ENCODE results near the gene CDK8.
"Not testable (repeated sequence)": the region's sequence is repeated elsewhere in the genome, so short reads cannot be mapped to it uniquely, and the experiment has no call there.

Gene CDK8

GRCh38 chr13:26257049-26257448 lies 3.1 kb downstream of the CDK8 start:
- Histone ChIP-seq H3K36me3 (no peaks in the 10 kb centered on the region), H3K4me3 (no peak overlapping the region), H4K20me1 (peaks cover 9 to 75% (median 71%) of the 10 kb centered on the region in 11 experiments; a peak in 18 of 22 replicates), H3K9me3 (replicated peaks in 1 of 11) (peaks cover 0 to 3% (median 0%) of the 10 kb centered on the region in 11 experiments; a peak in 2 of 22 replicates), H3K4me2 (peak overlapping the region in 5 of 11 experiments; percentile 17 to 96 (median 93); a peak in 8 of 22 replicates), H3K27me3 (no peaks in the 10 kb centered on the region), H3K4me1 (peaks cover 9 to 27% (median 19%) of the 10 kb centered on the region in 10 experiments; a peak in 19 of 20 replicates), H3K9ac (no peak overlapping the region), H3K27ac (no peak overlapping the region)
- no peak for TF ChIP-seq Cebpa-rat (IDR thresholded peaks at IDR 0.05)

GRCh38 chr13:26259634-26260033 lies 5.7 kb downstream of the CDK8 start:
- no peak overlapping the region for H3K4me3 ChIP-seq
- peaks cover 0 to 9% (median 0%) of the 10 kb centered on the region in 11 experiments; a peak in 2 of 22 replicates for H3K36me3 ChIP-seq
- H3K9me3 ChIP-seq (replicated peaks in 1 of 11): peaks cover 9 to 26% (median 18%) of the 10 kb centered on the region in 11 experiments; a peak in 19 of 22 replicates
- no peaks in the 10 kb centered on the region for H3K27me3 ChIP-seq
- H4K20me1 ChIP-seq: peaks cover 11 to 84% (median 75%) of the 10 kb centered on the region in 11 experiments; a peak in 18 of 22 replicates
- H3K27ac ChIP-seq: no peak overlapping the region
- H3K4me1 ChIP-seq: peaks cover 5 to 27% (median 17%) of the 10 kb centered on the region in 10 experiments; a peak in 19 of 20 replicates
- H3K9ac ChIP-seq: no peak overlapping the region
- H3K4me2 ChIP-seq: no peak overlapping the region
- TF ChIP-seq Cebpa-rat (IDR thresholded peaks at IDR 0.05): no peak

GRCh38 chr13:26262156-26262555 lies 8.2 kb downstream of the CDK8 start:
- H3K4me2 ChIP-seq: no peak overlapping the region

GRCh38 chr13:26266311-26266710 lies 12.4 kb downstream of the CDK8 start:
- Histone ChIP-seq H3K27me3 (no peaks in the 10 kb centered on the region), H3K9ac (no peak overlapping the region), H3K27ac (no peak overlapping the region), H3K4me3 (no peak overlapping the region), H3K36me3 (peaks cover 0 to 9% (median 0%) of the 10 kb centered on the region in 11 experiments; a peak in 2 of 22 replicates), H3K4me1 (no peaks in the 10 kb centered on the region), H3K9me3 (replicated peaks in 1 of 11) (peaks cover 10 to 28% (median 20%) of the 10 kb centered on the region in 11 experiments; a peak in 20 of 22 replicates), H4K20me1 (peaks cover 17 to 77% (median 66%) of the 10 kb centered on the region in 11 experiments; a peak in 17 of 22 replicates), H3K4me2 (no peak overlapping the region)
- no peak for TF ChIP-seq Cebpa-rat (IDR thresholded peaks at IDR 0.05)

More at GRCh38 chr13:26262156-26262555, 8.2 kb downstream of the CDK8 start:
- Histone ChIP-seq H3K9ac (no peak overlapping the region), H3K9me3 (replicated peaks in 1 of 11) (peaks cover 10 to 28% (median 18%) of the 10 kb centered on the region in 11 experiments; a peak in 19 of 22 replicates), H3K4me3 (no peak overlapping the region), H3K27me3 (no peaks in the 10 kb centered on the region), H3K27ac (no peak overlapping the region), H4K20me1 (peaks cover 16 to 83% (median 75%) of the 10 kb centered on the region in 11 experiments; a peak in 18 of 22 replicates), H3K4me1 (peaks cover 0 to 6% (median 0%) of the 10 kb centered on the region in 10 experiments; a peak in 4 of 20 replicates), H3K36me3 (peaks cover 0 to 9% (median 0%) of the 10 kb centered on the region in 11 experiments; a peak in 2 of 22 replicates)
- TF ChIP-seq Cebpa-rat (IDR thresholded peaks at IDR 0.05): no peak

- H3K27me3 ChIP-seq: no peaks in the 10 kb centered on the region
- H3K9ac ChIP-seq: no peak overlapping the region
- H3K9me3 ChIP-seq (replicated peaks in 1 of 11): peaks cover 0 to 7% (median 0%) of the 10 kb centered on the region in 11 experiments; a peak in 2 of 22 replicates
- TF ChIP-seq Cebpa-rat (IDR thresholded peaks at IDR 0.05): no peak
- H3K4me3 ChIP-seq: no peak overlapping the region
- no peak overlapping the region for H3K27ac ChIP-seq
- no peak overlapping the region for H3K4me2 ChIP-seq
- peaks cover 10 to 82% (median 50%) of the 10 kb centered on the region in 11 experiments; a peak in 17 of 22 replicates for H4K20me1 ChIP-seq
- H3K4me1 ChIP-seq: no peaks in the 10 kb centered on the region
- H3K36me3 ChIP-seq: peaks cover 0 to 3% (median 0%) of the 10 kb centered on the region in 11 experiments; a peak in 1 of 22 replicates
Measured at GRCh38 chr13:26270707-26271106, 16.8 kb downstream of the CDK8 start.

GRCh38 chr13:26272621-26273020 lies 18.7 kb downstream of the CDK8 start:
- H3K9me3 ChIP-seq (replicated peaks in 1 of 11): peaks cover 0 to 13% (median 3%) of the 10 kb centered on the region in 11 experiments; a peak in 5 of 22 replicates
- H3K9ac ChIP-seq: no peak overlapping the region
- H3K4me2 ChIP-seq: no peak overlapping the region
- peaks cover 0 to 3% (median 0%) of the 10 kb centered on the region in 11 experiments; a peak in 1 of 22 replicates for H3K36me3 ChIP-seq
- no peaks in the 10 kb centered on the region for H3K27me3 ChIP-seq
- peaks cover 7 to 73% (median 31%) of the 10 kb centered on the region in 11 experiments; a peak in 17 of 22 replicates for H4K20me1 ChIP-seq
- no peak overlapping the region for H3K27ac ChIP-seq
- no peak overlapping the region for H3K4me3 ChIP-seq
- H3K4me1 ChIP-seq: no peaks in the 10 kb centered on the region
- no peak for TF ChIP-seq Cebpa-rat (IDR thresholded peaks at IDR 0.05)

GRCh38 chr13:26280295-26280694 lies 26.4 kb downstream of the CDK8 start:
- Histone ChIP-seq H3K27me3 (no peaks in the 10 kb centered on the region), H3K4me2 (no peak overlapping the region), H3K9ac (no peak overlapping the region), H3K27ac (no peak overlapping the region), H3K4me3 (no peak overlapping the region), H3K9me3 (replicated peaks in 1 of 11) (peaks cover 33 to 61% (median 47%) of the 10 kb centered on the region in 11 experiments), H3K36me3 (peaks cover 16 to 35% (median 24%) of the 10 kb centered on the region in 11 experiments), H4K20me1 (peaks cover 0 to 19% (median 0%) of the 10 kb centered on the region in 11 experiments; a peak in 5 of 22 replicates), H3K4me1 (peaks cover 0 to 13% (median 1%) of the 10 kb centered on the region in 10 experiments; a peak in 4 of 20 replicates)
- no peak for TF ChIP-seq Cebpa-rat (IDR thresholded peaks at IDR 0.05)

GRCh38 chr13:26280822-26281221 lies 26.9 kb downstream of the CDK8 start:
- Histone ChIP-seq H3K27ac (no peak overlapping the region), H3K4me1 (peaks cover 0 to 13% (median 1%) of the 10 kb centered on the region in 10 experiments; a peak in 4 of 20 replicates), H3K9ac (no peak overlapping the region), H3K4me3 (no peak overlapping the region), H3K4me2 (no peak overlapping the region), H3K36me3 (peaks cover 16 to 35% (median 24%) of the 10 kb centered on the region in 11 experiments), H4K20me1 (peaks cover 0 to 19% (median 0%) of the 10 kb centered on the region in 11 experiments; a peak in 5 of 22 replicates), H3K27me3 (no peaks in the 10 kb centered on the region), H3K9me3 (replicated peaks in 1 of 11) (peaks cover 33 to 61% (median 47%) of the 10 kb centered on the region in 11 experiments)
- no peak for TF ChIP-seq Cebpa-rat (IDR thresholded peaks at IDR 0.05)

- H3K27me3 ChIP-seq, H3K27ac ChIP-seq, H3K4me3 ChIP-seq, H3K4me2 ChIP-seq, H3K9ac ChIP-seq: not testable (repeated sequence)
- Histone ChIP-seq H3K4me1 (peaks cover 0 to 13% (median 1%) of the 10 kb centered on the region in 10 experiments; a peak in 4 of 20 replicates), H4K20me1 (peaks cover 0 to 10% (median 0%) of the 10 kb centered on the region in 11 experiments; a peak in 3 of 22 replicates), H3K9me3 (replicated peaks in 1 of 11) (peaks cover 18 to 33% (median 22%) of the 10 kb centered on the region in 11 experiments), H3K36me3 (peaks cover 6 to 21% (median 14%) of the 10 kb centered on the region in 11 experiments)
Measured at GRCh38 chr13:26285911-26286310, 32.0 kb downstream of the CDK8 start.

- H3K27me3 ChIP-seq, H3K4me1 ChIP-seq, H3K4me2 ChIP-seq, H3K9ac ChIP-seq, H3K27ac ChIP-seq, H3K4me3 ChIP-seq, H3K36me3 ChIP-seq: not testable (repeated sequence)
- H3K9me3 ChIP-seq (replicated peaks in 1 of 11): peaks cover 0 to 13% (median 6%) of the 10 kb centered on the region in 11 experiments; a peak in 14 of 22 replicates
- peaks cover 0 to 20% (median 0%) of the 10 kb centered on the region in 11 experiments; a peak in 6 of 22 replicates for H4K20me1 ChIP-seq
Measured at GRCh38 chr13:26288838-26289237, 34.9 kb downstream of the CDK8 start.
